Endothelial cell of umbilical vein (primary cell): ENCODE results near the gene ABCC1. TPM values are rescaled to one million over a fixed set of nuclear protein-coding genes. Genes with fewer than 3 reads are reported as not detected.

Experiments used
- BruUV-seq: library from RNA; stranded (reverse); fragments of 400-500 nt; replicated peaks from 2 replicates; lab custom pipeline; 2021; lab: Mats Ljungman, UMichigan
- CTCF ChIA-PET: fragments of 300-600, 350-600 bp; sonication (Branson Sonifier 250); formaldehyde crosslinking; loops from one replicate; lab custom pipeline; 2021; ENCODE audit warnings: antibody characterized with exemption, inconsistent platforms; lab: Charles Lee
- POLR2A ChIA-PET: fragments of 300-600, 350-600 bp; sonication (Branson Sonifier 250); formaldehyde crosslinking; loops from one replicate; lab custom pipeline; 2021; ENCODE audit warnings: antibody characterized with exemption, inconsistent platforms; lab: Charles Lee
- DNase-seq: peaks from one replicate; pipeline ENCODE4 v3.0.0-alpha.2; 2011; ENCODE audit warnings: low read depth, low spot score
- FAIRE-seq: peaks from 2 replicates; lab custom pipeline; 2011; peaks lifted over from hg19 to GRCh38; lab: Jason Lieb, UNC
- H2AFZ ChIP-seq: 2 replicates; pipeline ENCODE4 v1.6.0; 2012; ENCODE audit warnings: low read depth, low read length, control low read depth, inconsistent platforms
- H3K27ac ChIP-seq: 2 replicates; pipeline ENCODE4 v1.5.1; 2011; ENCODE audit warnings: low read depth, mild to moderate bottlenecking, control low read depth, low read length, moderate library complexity; ENCODE audit not compliant: insufficient read depth
- H3K27me3 ChIP-seq, 2 experiments: 2 replicates each; pipeline versions ENCODE4 v1.6.0 to v1.6.1; 2011; ENCODE audit warnings: low read length in 2 of 2, mixed read lengths in 1 of 2; ENCODE audit not compliant: control insufficient read depth in 2 of 2, insufficient read depth in 2 of 2
- H3K36me3 ChIP-seq, 2 experiments: 2 replicates in 1 of 2; 3 replicates in 1 of 2; pipeline ENCODE4 v1.5.1; 2011; ENCODE audit warnings: low read length in 2 of 2, mild to moderate bottlenecking in 1 of 2, moderate library complexity in 1 of 2; ENCODE audit not compliant: control insufficient read depth in 2 of 2, insufficient read depth in 2 of 2; ENCODE audit errors: extremely low read depth in 1 of 2
- H3K4me1 ChIP-seq: 3 replicates; pipeline ENCODE4 v1.5.1; 2011; ENCODE audit warnings: mild to moderate bottlenecking, low read length; ENCODE audit not compliant: control insufficient read depth, insufficient read depth; ENCODE audit errors: extremely low read depth
- H3K4me2 ChIP-seq: 2 replicates; pipeline ENCODE4 v1.6.1; 2011; ENCODE audit warnings: low read length, control low read depth, mixed read lengths; ENCODE audit not compliant: insufficient read depth
- H3K4me3 ChIP-seq, 3 experiments: fragments of 200-600 bp in 1 of 3; sonication (generic), shearing (Covaris generic) in 1 of 3; replicated peaks in 1 of 3; 2 replicates each; pipeline ENCODE4 v1.5.1; 2011 to 2016; ENCODE audit warnings: control low read depth in 3 of 3, low read length in 3 of 3, mild to moderate bottlenecking in 2 of 3, inconsistent platforms in 1 of 3, low read depth in 1 of 3, moderate library complexity in 1 of 3; ENCODE audit not compliant: insufficient read depth in 1 of 3
- H3K79me2 ChIP-seq: 2 replicates; pipeline ENCODE4 v1.6.0; 2012; ENCODE audit warnings: low read length, inconsistent platforms; ENCODE audit not compliant: control insufficient read depth, insufficient read depth
- H3K9ac ChIP-seq: replicated peaks from 2 replicates; pipeline ENCODE3; 2011; ENCODE audit warnings: low read length, control low read depth; ENCODE audit not compliant: insufficient read depth; ENCODE audit errors: extremely low read depth
- H3K9me1 ChIP-seq: replicated peaks from 3 replicates; pipeline ENCODE4 v1.6.0; 2011; ENCODE audit warnings: mild to moderate bottlenecking, low read length; ENCODE audit not compliant: control insufficient read depth, insufficient read depth; ENCODE audit errors: extremely low read depth
- H3K9me3 ChIP-seq: replicated peaks from 2 replicates; pipeline ENCODE4 v1.5.1; 2012; ENCODE audit warnings: low read length, inconsistent platforms; ENCODE audit not compliant: control insufficient read depth, insufficient read depth
- H4K20me1 ChIP-seq: replicated peaks from 2 replicates; pipeline ENCODE3; 2011; ENCODE audit warnings: mild to moderate bottlenecking, low read length; ENCODE audit not compliant: control insufficient read depth, insufficient read depth; ENCODE audit errors: extremely low read depth
- EZH2 ChIP-seq: IDR thresholded peaks from 2 replicates; pipeline ENCODE4 v1.6.1; 2012; ENCODE audit warnings: borderline replicate concordance, low read depth, mild to moderate bottlenecking, moderate library complexity, low read length, inconsistent platforms; ENCODE audit not compliant: severe bottlenecking
- FOS ChIP-seq: IDR thresholded peaks from 2 replicates; pipeline ENCODE4 v1.6.1; 2011; ENCODE audit warnings: mild to moderate bottlenecking, low read length, moderate library complexity, borderline replicate concordance; ENCODE audit not compliant: insufficient read depth
- GATA2 ChIP-seq: IDR thresholded peaks from 2 replicates; pipeline ENCODE4 v1.7.0; 2011; ENCODE audit warnings: low read depth, mild to moderate bottlenecking, moderate library complexity, mixed read lengths, low read length; ENCODE audit not compliant: insufficient read length, insufficient read depth
- JUN ChIP-seq: IDR thresholded peaks from 2 replicates; pipeline ENCODE4 v1.6.1; 2011; ENCODE audit warnings: borderline replicate concordance, low read depth; ENCODE audit not compliant: insufficient read length, insufficient read depth
- MYC ChIP-seq: IDR thresholded peaks from one replicate; pipeline ENCODE4 v1.6.1; 2011; ENCODE audit warnings: mild to moderate bottlenecking, low read depth, low read length
- POLR2A ChIP-seq: IDR thresholded peaks from 2 replicates; pipeline ENCODE4 v1.6.1; 2012; ENCODE audit warnings: low read depth, mild to moderate bottlenecking, control low read depth, low read length
- POLR2AphosphoS5 ChIP-seq: IDR thresholded peaks from 2 replicates; pipeline ENCODE4 v1.6.1; 2012; ENCODE audit warnings: low read depth, mild to moderate bottlenecking, control low read depth, low read length, moderate library complexity; ENCODE audit not compliant: insufficient read depth
- dilution Hi-C: fragments of 300-500 bp; cut with MboI; formaldehyde crosslinking; loops from one replicate; pipeline ENCODE4 v1.15.0; 2019; ENCODE audit warnings: low sequenced_read_pairs; ENCODE audit not compliant: extremely low pct_ligation_motif_present
- intact Hi-C: fragments of 100-400 bp; cut with micrococcal nuclease; formaldehyde crosslinking; loops from one replicate; pipeline ENCODE4 v1.10.0; 2022
- polyA plus RNA-seq, 4 experiments: library from polyadenylated mRNA; depleted of rRNA in 3 of 4; stranded (reverse) in 3 of 4; unstranded in 1 of 4; fragments of >200 nt; gene quantifications; 2 replicates each; pipeline versions ENCODE4 v1.2.1 to v1.2.3, GENCODE V29; 2011 to 2012; ENCODE audit warnings: missing spikeins in 1 of 4
- total RNA-seq: library from RNA; stranded (reverse); gene quantifications from 2 replicates; pipeline ENCODE4 v1.2.3, GENCODE V29; 2021
- TF ChIP-seq, protein P1 (sequence below), 2 donors: IDR thresholded peaks; 1 replicate in 1 of 2; 2 replicates in 1 of 2; pipeline ENCODE4 v1.5.1; 2011; ENCODE audit warnings: low read length in 2 of 2, mild to moderate bottlenecking in 2 of 2, moderate library complexity in 2 of 2, control low read depth in 1 of 2, inconsistent platforms in 1 of 2, low read depth in 1 of 2; ENCODE audit not compliant: insufficient read depth in 1 of 2; ENCODE audit errors: extremely low read depth in 1 of 2
- TF ChIP-seq, protein P2 (sequence below): IDR thresholded peaks from 2 replicates; pipeline ENCODE4 v1.6.1; 2011; ENCODE audit not compliant: insufficient read depth, insufficient read length

The ABCC1 gene
- total and polyA plus RNA-seq, 2 donors (not counting 3 experiments of a cell fraction or from before 2014, with no cell fraction given): 46.1 to 89.2 TPM

DNA sequence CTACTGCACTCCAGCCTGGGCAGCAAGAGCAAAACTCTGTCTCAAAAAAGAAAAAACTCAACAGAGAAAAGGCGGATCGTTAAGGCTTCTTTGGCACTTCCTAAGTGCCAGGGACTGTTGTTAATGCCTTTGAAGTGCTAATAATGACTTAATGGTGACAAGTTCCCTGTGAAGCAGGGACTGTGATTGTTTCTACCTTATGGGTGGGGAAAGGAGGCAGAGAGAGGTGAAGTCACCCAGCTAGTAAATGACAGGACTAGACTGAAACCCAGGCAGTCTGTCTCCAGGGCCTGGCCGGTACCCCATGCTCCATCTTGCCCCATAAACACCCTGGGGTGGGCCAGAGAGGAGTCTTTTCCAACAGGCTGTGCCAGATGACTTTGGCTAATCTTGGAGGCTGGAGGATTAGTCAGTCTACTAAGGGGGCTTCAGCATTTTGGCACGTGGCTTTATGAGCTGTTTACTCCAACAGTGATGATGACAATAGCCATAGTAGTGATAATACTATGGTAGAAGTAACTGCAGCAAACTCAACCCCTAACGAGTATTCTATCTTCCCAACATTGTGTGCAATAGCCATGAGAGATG lies 26.9 kb downstream of the ABCC1 start:
- peaks cover 96% of the 10 kb centered on the region for H3K79me2 ChIP-seq
- H4K20me1 ChIP-seq: peaks cover 2% of the 10 kb centered on the region
- no peak overlapping the region for H3K9ac ChIP-seq
- no TSS peak for BruUV-seq
- H3K36me3 ChIP-seq: peaks cover under 1 to 9% of the 10 kb centered on the region in 2 experiments
- H2AFZ ChIP-seq: no peak overlapping the region
- TF ChIP-seq, protein P1, sequence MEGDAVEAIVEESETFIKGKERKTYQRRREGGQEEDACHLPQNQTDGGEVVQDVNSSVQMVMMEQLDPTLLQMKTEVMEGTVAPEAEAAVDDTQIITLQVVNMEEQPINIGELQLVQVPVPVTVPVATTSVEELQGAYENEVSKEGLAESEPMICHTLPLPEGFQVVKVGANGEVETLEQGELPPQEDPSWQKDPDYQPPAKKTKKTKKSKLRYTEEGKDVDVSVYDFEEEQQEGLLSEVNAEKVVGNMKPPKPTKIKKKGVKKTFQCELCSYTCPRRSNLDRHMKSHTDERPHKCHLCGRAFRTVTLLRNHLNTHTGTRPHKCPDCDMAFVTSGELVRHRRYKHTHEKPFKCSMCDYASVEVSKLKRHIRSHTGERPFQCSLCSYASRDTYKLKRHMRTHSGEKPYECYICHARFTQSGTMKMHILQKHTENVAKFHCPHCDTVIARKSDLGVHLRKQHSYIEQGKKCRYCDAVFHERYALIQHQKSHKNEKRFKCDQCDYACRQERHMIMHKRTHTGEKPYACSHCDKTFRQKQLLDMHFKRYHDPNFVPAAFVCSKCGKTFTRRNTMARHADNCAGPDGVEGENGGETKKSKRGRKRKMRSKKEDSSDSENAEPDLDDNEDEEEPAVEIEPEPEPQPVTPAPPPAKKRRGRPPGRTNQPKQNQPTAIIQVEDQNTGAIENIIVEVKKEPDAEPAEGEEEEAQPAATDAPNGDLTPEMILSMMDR (IDR thresholded peaks at IDR 0.05; ENCODE audit: extremely low read depth in 1 of 2, insufficient read depth in 1 of 2, low read depth in 1 of 2, low read length in 2 of 2): no peak
- TF ChIP-seq GATA2 (no peak), JUN (no peak), POLR2AphosphoS5 (no peak), EZH2 (no peak), POLR2A (no peak), FOS (no peak), MYC (no peak)
- TF ChIP-seq, protein P2, sequence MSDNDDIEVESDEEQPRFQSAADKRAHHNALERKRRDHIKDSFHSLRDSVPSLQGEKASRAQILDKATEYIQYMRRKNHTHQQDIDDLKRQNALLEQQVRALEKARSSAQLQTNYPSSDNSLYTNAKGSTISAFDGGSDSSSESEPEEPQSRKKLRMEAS: no peak
- no peak overlapping the region for H3K4me3 ChIP-seq
- no peak overlapping the region for H3K4me2 ChIP-seq
- dilution Hi-C loops (no loop called here), intact Hi-C loops (no loop called here)
- ChIA-PET POLR2A (no interaction called here), CTCF (interaction anchor here (1.7 kb wide), 1 partner anchor 10 kb away, joined by 6 read pairs; no protein-coding TSS in a partner anchor)
- H3K27ac ChIP-seq: no peak overlapping the region
- H3K27me3 ChIP-seq: no peaks in the 10 kb centered on the region
- DNase-seq: no peak
- peaks cover under 1% of the 10 kb centered on the region for H3K9me3 ChIP-seq
- no peaks in the 10 kb centered on the region for H3K4me1 ChIP-seq
- no peak for FAIRE-seq
- no peaks in the 10 kb centered on the region for H3K9me1 ChIP-seq
